IMR-90 (cell line): ENCODE measurements around the gene C2. TPM values are rescaled to one million over a fixed set of nuclear protein-coding genes. Genes with fewer than 3 reads are reported as not detected.

ENCODE experiments used
- ATAC-seq: fragments of 200-7000 bp; cut with Tn5 transposase; 2 replicates; pipeline ENCODE4 v1.9.1; 2020; ENCODE audit warnings: low read depth, mild to moderate bottlenecking, moderate library complexity
- BruUV-seq: library from RNA; stranded (reverse); fragments of 400-500 nt; replicated peaks from 2 replicates; lab custom pipeline; 2021; lab: Mats Ljungman, UMichigan
- CTCF ChIA-PET: fragments of 300-600 bp; formaldehyde crosslinking; extraction: SDS; loops from one replicate; lab custom pipeline; 2021; ENCODE audit warnings: antibody characterized with exemption; lab: Yijun Ruan, JAX
- POLR2A ChIA-PET: fragments of 300-600 bp; sonication (Branson Sonifier 250); formaldehyde crosslinking; loops from one replicate; lab custom pipeline; 2022; ENCODE audit warnings: antibody characterized with exemption; ENCODE audit not compliant: unreplicated experiment; lab: Charles Lee
- DNase-seq: peaks from one replicate; pipeline ENCODE4 v3.0.0; 2013
- H2AFZ ChIP-seq: replicated peaks from 2 replicates; pipeline ENCODE3; 2013; ENCODE audit warnings: low read length, mild to moderate bottlenecking; ENCODE audit not compliant: poor library complexity
- H2AK5ac ChIP-seq: 2 replicates; pipeline ENCODE4 v1.6.1; 2013; ENCODE audit warnings: low read depth, low read length, inconsistent platforms
- H2AK9ac ChIP-seq: replicated peaks from 2 replicates; pipeline ENCODE3; 2013; ENCODE audit warnings: mild to moderate bottlenecking, low read depth, low read length, moderate library complexity; ENCODE audit not compliant: poor library complexity
- H2BK120ac ChIP-seq: 2 replicates; pipeline ENCODE4 v1.6.1; 2013; ENCODE audit warnings: low read depth, low read length, inconsistent platforms
- H2BK15ac ChIP-seq: 3 replicates; pipeline ENCODE4 v1.6.1; 2013; ENCODE audit warnings: low read depth, low read length, inconsistent platforms
- H2BK20ac ChIP-seq: 2 replicates; pipeline ENCODE4 v1.6.1; 2013; ENCODE audit warnings: low read depth, mild to moderate bottlenecking, inconsistent platforms, low read length, moderate library complexity
- H2BK5ac ChIP-seq: 2 replicates; pipeline ENCODE4 v1.6.1; 2013; ENCODE audit warnings: mild to moderate bottlenecking, low read depth, low read length, inconsistent platforms; ENCODE audit not compliant: poor library complexity, severe bottlenecking
- H3K14ac ChIP-seq: replicated peaks from 2 replicates; pipeline ENCODE4 v1.6.1; 2013; ENCODE audit warnings: low read depth, low read length, inconsistent platforms
- H3K18ac ChIP-seq: 2 replicates; pipeline ENCODE4 v1.6.1; 2013; ENCODE audit warnings: low read depth, low read length, control low read depth
- H3K23ac ChIP-seq: 2 replicates; pipeline ENCODE4 v1.6.1; 2013; ENCODE audit warnings: low read depth, low read length, inconsistent platforms
- H3K27ac ChIP-seq: 2 replicates; pipeline ENCODE4 v1.5.1; 2013; ENCODE audit warnings: mild to moderate bottlenecking, control low read depth, low read length; ENCODE audit not compliant: insufficient read depth
- H3K27me3 ChIP-seq: 2 replicates; pipeline ENCODE4 v1.6.1; 2013; ENCODE audit warnings: low read length; ENCODE audit not compliant: control insufficient read depth, insufficient read depth
- H3K36me3 ChIP-seq: 2 replicates; pipeline ENCODE4 v1.6.1; 2013; ENCODE audit warnings: low read length, mixed read lengths; ENCODE audit not compliant: control insufficient read depth, insufficient read depth
- H3K4ac ChIP-seq: 2 replicates; pipeline ENCODE4 v1.6.1; 2013; ENCODE audit warnings: low read depth, low read length, inconsistent platforms
- H3K4me1 ChIP-seq: 2 replicates; pipeline ENCODE4 v1.6.1; 2013; ENCODE audit warnings: low read length, mixed read lengths; ENCODE audit not compliant: control insufficient read depth, insufficient read depth
- H3K4me2 ChIP-seq: 2 replicates; pipeline ENCODE4 v1.6.1; 2013; ENCODE audit warnings: low read depth, mild to moderate bottlenecking, control low read depth, low read length, moderate library complexity
- H3K4me3 ChIP-seq: 2 replicates; pipeline ENCODE4 v1.5.1; 2013; ENCODE audit warnings: low read depth, mild to moderate bottlenecking, control low read depth, low read length, moderate library complexity; ENCODE audit not compliant: insufficient read depth
- H3K56ac ChIP-seq: 2 replicates; pipeline ENCODE4 v1.6.1; 2013; ENCODE audit warnings: low read length, inconsistent platforms; ENCODE audit not compliant: insufficient read depth; ENCODE audit errors: extremely low read depth
- H3K79me1 ChIP-seq, 2 experiments: 2 replicates each; pipeline ENCODE4 v1.6.1; 2013; ENCODE audit warnings: low read length in 2 of 2, inconsistent platforms in 1 of 2, low read depth in 1 of 2
- H3K9ac ChIP-seq: 2 replicates; pipeline ENCODE4 v1.6.1; 2013; ENCODE audit warnings: low read depth, low read length, control low read depth
- H3K9me1 ChIP-seq: 2 replicates; pipeline ENCODE4 v1.6.1; 2013; ENCODE audit warnings: low read length, inconsistent platforms; ENCODE audit not compliant: insufficient read depth
- H3K9me3 ChIP-seq: 2 replicates; pipeline ENCODE4 v1.6.1; 2013; ENCODE audit warnings: low read length; ENCODE audit not compliant: control insufficient read depth, insufficient read depth
- H4K20me1 ChIP-seq: 2 replicates; pipeline ENCODE4 v1.6.1; 2013; ENCODE audit warnings: low read length, inconsistent platforms; ENCODE audit not compliant: insufficient read depth
- H4K5ac ChIP-seq: 2 replicates; pipeline ENCODE4 v1.6.1; 2013; ENCODE audit warnings: mild to moderate bottlenecking, low read depth, low read length, control low read depth
- H4K8ac ChIP-seq, 2 experiments: 2 replicates each; pipeline ENCODE4 v1.6.1; 2013; ENCODE audit warnings: low read depth in 2 of 2, low read length in 2 of 2, control low read depth in 1 of 2, inconsistent platforms in 1 of 2
- H4K91ac ChIP-seq: 2 replicates; pipeline ENCODE4 v1.6.1; 2013; ENCODE audit warnings: low read depth, low read length, inconsistent platforms; ENCODE audit not compliant: insufficient read depth
- CHD1 ChIP-seq: IDR thresholded peaks from 2 replicates; pipeline ENCODE4 v1.6.1; 2012; ENCODE audit warnings: low read depth, low read length, improper control_type of control experiment
- ELK1 ChIP-seq: fragments of 150-350 bp; IDR thresholded peaks from 2 replicates; pipeline ENCODE4 v1.6.1; 2016; ENCODE audit warnings: low read depth, mild to moderate bottlenecking, low read length, moderate library complexity, borderline replicate concordance
- MXI1 ChIP-seq: IDR thresholded peaks from 2 replicates; pipeline ENCODE4 v1.6.1; 2012; ENCODE audit warnings: low read depth, mild to moderate bottlenecking, low read length, moderate library complexity, borderline replicate concordance
- NFE2L2 ChIP-seq: fragments of 150-350 bp; IDR thresholded peaks from 2 replicates; pipeline ENCODE4 v1.6.1; 2016; ENCODE audit warnings: low read depth, mild to moderate bottlenecking, low read length
- POLR2A ChIP-seq: IDR thresholded peaks from 2 replicates; pipeline ENCODE4 v1.6.1; 2012; ENCODE audit warnings: mild to moderate bottlenecking, low read depth, low read length
- WGBS, 2 experiments: methylation state at CpG; one replicate each; pipeline versions ENCODE4 v1.1.5 to v1.1.7; 2013; ENCODE audit warnings: missing lambda C conversion rate in 2 of 2; ENCODE audit not compliant: insufficient read length in 1 of 2; ENCODE audit errors: extremely low coverage in 2 of 2; 5-methylcytosine and 5-hydroxymethylcytosine counted together
- dilution Hi-C: fragments of 300-500 bp; cut with HindIII; formaldehyde crosslinking; loops from one replicate; pipeline ENCODE4 v1.14.3; 2018; ENCODE audit warnings: low sequenced_read_pairs; ENCODE audit not compliant: unreplicated experiment
- in situ Hi-C: fragments of 300-500 bp; cut with MboI; formaldehyde crosslinking; loops from 3 replicates; pipeline ENCODE4 v1.14.3; 2019; ENCODE audit warnings: low sequenced_read_pairs, inconsistent platforms, mixed read lengths
- intact Hi-C: fragments of 100-400 bp; cut with micrococcal nuclease; formaldehyde crosslinking; loops from 2 replicates; pipeline ENCODE4 v1.10.0; 2022
- polyA plus RNA-seq, 3 experiments: library from polyadenylated mRNA; depleted of rRNA; stranded (reverse); fragments of >200 nt; gene quantifications; 2 replicates each; pipeline ENCODE4 v1.2.3, GENCODE V29; 2012; ENCODE audit warnings: low replicate concordance in 1 of 3
- total RNA-seq: library from RNA; depleted of rRNA; stranded (reverse); fragments of >200 nt; gene quantifications from 2 replicates; pipeline ENCODE4 v1.2.3, GENCODE V29; 2012

The C2 gene
- total and polyA plus RNA-seq, 2 of the 4 experiments (the other 2 are of a cell fraction), result 0.18 to 0.19 TPM

GRCh38 chr6:31886541-31886991, 41.0 kb upstream of the C2 start:
- no peak overlapping the region for H2AFZ ChIP-seq
- H3K56ac ChIP-seq, result no peak overlapping the region
- POLR2A ChIA-PET, result no interaction called here
- 0 out of 2 replicates have a peak, but pooled peaks cover 2% of the 10 kb centered on the region for H3K9me1 ChIP-seq
- no TSS peak for BruUV-seq
- H3K18ac ChIP-seq, result no peak overlapping the region
- TF ChIP-seq POLR2A (no peak), CHD1 (no peak), MXI1 (no peak), ELK1 (no peak), NFE2L2 (no peak)
- H2BK5ac ChIP-seq, result no peak overlapping the region
- no peak overlapping the region for H3K27ac ChIP-seq
- no peaks in the 10 kb centered on the region for H3K27me3 ChIP-seq
- H3K4me3 ChIP-seq, result no peak overlapping the region
- H3K4ac ChIP-seq, result no peak overlapping the region
- H4K8ac ChIP-seq, result no peak overlapping the region
- peaks cover under 1% of the 10 kb centered on the region; the same call in 1 of the 2 replicates for H4K20me1 ChIP-seq
- dilution Hi-C loops (no loop called here), in situ Hi-C loops (no loop called here), intact Hi-C loops (no loop called here)
- H3K23ac ChIP-seq, result no peak overlapping the region
- no peak overlapping the region for H4K5ac ChIP-seq
- 99% methylated on average over 14 of the region's 18 CpGs; no CpG with 5 or more reads in 1 of the 2 experiments for WGBS, 2 experiments
- H2BK20ac ChIP-seq, result no peak overlapping the region
- no peak overlapping the region for H4K91ac ChIP-seq
- H2BK120ac ChIP-seq, result no peak overlapping the region
- no peak overlapping the region for H2AK9ac ChIP-seq
- ATAC-seq (no peak), DNase-seq (no peak)
- H2BK15ac ChIP-seq, result no peak overlapping the region
- H3K36me3 ChIP-seq, result peaks cover 66% of the 10 kb centered on the region
- CTCF ChIA-PET, result no interaction called here
- no peaks in the 10 kb centered on the region for H3K9me3 ChIP-seq
- H3K4me1 ChIP-seq, result no peaks in the 10 kb centered on the region
- no peak overlapping the region for H3K4me2 ChIP-seq
- no peak overlapping the region for H3K9ac ChIP-seq
- no peak overlapping the region for H2AK5ac ChIP-seq
- H3K79me1 ChIP-seq, result no peaks in the 10 kb centered on the region
- H3K14ac ChIP-seq, result no peak overlapping the region
